OCI-LY7 (cell line): ENCODE measurements around the gene TSPAN13. TPM values are rescaled to one million over a fixed set of nuclear protein-coding genes. Genes with fewer than 3 reads are reported as not detected.

Source experiments
- BruUV-seq: library from RNA; stranded (reverse); fragments of 400-500 nt; replicated peaks from 2 replicates; lab custom pipeline; 2021; lab: Mats Ljungman, UMichigan
- CTCF ChIA-PET: fragments of 300-600 bp; sonication (Branson Sonifier 250); formaldehyde crosslinking; loops from one replicate; lab custom pipeline; 2022; ENCODE audit warnings: antibody characterized with exemption; ENCODE audit not compliant: unreplicated experiment; lab: Charles Lee
- POLR2A ChIA-PET: fragments of 300-600 bp; sonication (Branson Sonifier 250); formaldehyde crosslinking; loops from one replicate; lab custom pipeline; 2022; ENCODE audit warnings: antibody characterized with exemption; lab: Charles Lee
- DNase-seq: peaks from one replicate; pipeline ENCODE4 v3.0.0-alpha.2; 2015; ENCODE audit warnings: low spot score
- H2AFZ ChIP-seq: fragments of 200-600 bp; sonication (generic), shearing (Covaris generic); 2 replicates; pipeline ENCODE4 v1.6.1; 2014; ENCODE audit warnings: mild to moderate bottlenecking, antibody characterized with exemption, low read length, moderate library complexity
- H3K27ac ChIP-seq: fragments of 200-600 bp; sonication (generic); 2 replicates; pipeline ENCODE4 v1.5.1; 2014; ENCODE audit warnings: mixed run types, low read depth, mild to moderate bottlenecking, moderate library complexity, low read length, inconsistent platforms; ENCODE audit not compliant: poor library complexity, severe bottlenecking
- H3K36me3 ChIP-seq: fragments of 200-600 bp; sonication (generic); 2 replicates; pipeline ENCODE4 v1.6.1; 2014; ENCODE audit warnings: mild to moderate bottlenecking, antibody characterized with exemption, low read length, moderate library complexity, mixed read lengths; ENCODE audit not compliant: insufficient read depth
- H3K4me1 ChIP-seq: fragments of 200-600 bp; sonication (generic); 2 replicates; pipeline ENCODE4 v1.5.1; 2014; ENCODE audit warnings: mild to moderate bottlenecking, low read length; ENCODE audit not compliant: insufficient read depth, poor library complexity, severe bottlenecking
- H3K4me2 ChIP-seq: fragments of 200-600 bp; sonication (generic); 2 replicates; pipeline ENCODE4 v1.6.1; 2014; ENCODE audit warnings: mild to moderate bottlenecking, low read length
- H3K4me3 ChIP-seq: fragments of 200-600 bp; sonication (generic); 2 replicates; pipeline ENCODE4 v1.5.1; 2014; ENCODE audit warnings: mild to moderate bottlenecking, low read depth, low read length; ENCODE audit not compliant: poor library complexity, severe bottlenecking
- H3K79me2 ChIP-seq: fragments of 200-600 bp; sonication (generic); 2 replicates; pipeline ENCODE4 v1.6.1; 2016; ENCODE audit warnings: low read depth, mild to moderate bottlenecking, low read length, moderate library complexity, mixed read lengths; ENCODE audit not compliant: insufficient read depth
- H3K9me2 ChIP-seq: fragments of 200-600 bp; sonication (generic); 2 replicates; pipeline ENCODE4 v1.6.1; 2016; ENCODE audit warnings: mild to moderate bottlenecking, low read length, mixed read lengths; ENCODE audit not compliant: insufficient read depth
- H3K9me3 ChIP-seq: fragments of 200-600 bp; sonication (generic); 2 replicates; pipeline ENCODE4 v1.6.1; 2014; ENCODE audit warnings: mild to moderate bottlenecking, mixed run types, low read length, mixed read lengths
- H4K20me1 ChIP-seq: fragments of 200-600 bp; sonication (generic); 2 replicates; pipeline ENCODE4 v1.6.1; 2014; ENCODE audit warnings: mild to moderate bottlenecking, antibody characterized with exemption, low read length, moderate library complexity, mixed read lengths; ENCODE audit not compliant: insufficient read depth
- CTCF ChIP-seq: fragments of 200-600 bp; sonication (generic); conservative IDR thresholded peaks from 2 replicates; pipeline ENCODE4 v1.5.1; 2014; ENCODE audit warnings: mild to moderate bottlenecking, antibody characterized with exemption, low read length, moderate library complexity, mixed read lengths
- EZH2phosphoT487 ChIP-seq: fragments of 200-600 bp; sonication (generic); IDR thresholded peaks from 2 replicates; pipeline ENCODE4 v1.6.1; 2018; ENCODE audit warnings: low read depth, borderline replicate concordance, mild to moderate bottlenecking, mixed run types, antibody characterized with exemption, low read length, moderate library complexity, mixed read lengths
- intact Hi-C: fragments of 100-400 bp; cut with micrococcal nuclease; formaldehyde crosslinking; loops from one replicate; pipeline ENCODE4 v1.10.0; 2022; ENCODE audit not compliant: unreplicated experiment
- total RNA-seq, 2 experiments: library from RNA; depleted of rRNA in 1 of 2; stranded (reverse); fragments of >200 nt in 1 of 2; shearing (Covaris generic) in 1 of 2; gene quantifications; 2 replicates each; pipeline ENCODE4 v1.2.3, GENCODE V29; 2014 to 2022

TSPAN13 gene
- total RNA-seq, 2 experiments from 2014 or later = 5.0 to 12.2 TPM

DNA sequence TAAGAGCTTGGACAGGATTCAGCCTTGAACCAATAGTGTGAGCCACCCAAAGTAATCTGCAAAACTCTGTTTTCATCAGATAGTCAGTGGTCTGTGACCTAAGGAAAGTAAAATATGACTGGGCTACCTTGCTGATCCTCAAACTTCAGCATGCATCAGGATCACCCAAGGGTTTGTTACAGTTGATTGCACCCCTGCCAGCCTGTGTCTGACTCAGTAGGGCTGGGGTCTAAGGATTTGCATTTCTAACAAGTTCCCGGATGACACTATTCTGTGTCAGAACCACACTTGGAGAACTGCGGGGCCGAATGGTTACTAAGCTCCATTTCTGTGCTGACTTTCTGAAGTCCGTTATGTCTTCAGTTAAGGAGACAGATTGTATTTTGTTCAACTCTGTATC, 40.6 kb upstream of the TSPAN13 start:
- Histone ChIP-seq H3K9me2 (no peaks in the 10 kb centered on the region), H3K4me3 (no peak overlapping the region), H3K79me2 (no peaks in the 10 kb centered on the region), H2AFZ (no peak overlapping the region), H4K20me1 (no peaks in the 10 kb centered on the region), H3K9me3 (no peaks in the 10 kb centered on the region), H3K4me2 (no peak overlapping the region), H3K36me3 (peaks cover 24% of the 10 kb centered on the region), H3K27ac (no peak overlapping the region), H3K4me1 (no peaks in the 10 kb centered on the region)
- POLR2A ChIA-PET = interaction anchor here (0.7 kb wide), 1 partner anchor 24 kb away, joined by 3 read pairs; no protein-coding TSS in a partner anchor
- intact Hi-C loops = no loop called here
- DNase-seq = no peak
- BruUV-seq = no TSS peak
- CTCF ChIA-PET = no interaction called here
- TF ChIP-seq CTCF (no peak), EZH2phosphoT487 (no peak)

DNA sequence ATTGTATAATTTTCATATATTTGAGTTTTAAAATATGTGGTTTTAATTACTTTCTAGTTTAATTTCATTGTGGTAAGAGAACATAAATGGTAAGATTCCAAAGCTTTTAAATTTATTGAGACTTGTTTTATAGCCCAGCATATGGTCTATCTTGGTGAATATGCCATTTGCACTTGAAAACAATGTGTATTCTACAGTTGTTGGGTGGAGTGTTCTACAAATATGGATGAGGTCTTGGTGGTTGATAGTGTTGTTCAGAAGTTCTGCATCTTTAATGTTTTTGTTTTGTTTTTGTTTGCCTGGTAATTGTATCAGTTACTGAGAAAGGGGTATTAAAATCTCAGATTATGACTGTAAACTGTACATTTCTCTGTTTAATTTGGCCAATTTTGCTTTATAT, 37.6 kb upstream of the TSPAN13 start:
- no peak overlapping the region for H2AFZ ChIP-seq
- H3K4me2 ChIP-seq = no peak overlapping the region
- no peak overlapping the region for H3K27ac ChIP-seq
- peaks cover 7% of the 10 kb centered on the region; the same call in 1 of the 2 replicates for H3K36me3 ChIP-seq
- BruUV-seq = no TSS peak
- H3K4me3 ChIP-seq = no peak overlapping the region
- no peaks in the 10 kb centered on the region for H4K20me1 ChIP-seq
- H3K79me2 ChIP-seq = no peaks in the 10 kb centered on the region
- POLR2A ChIA-PET = interaction anchor here (0.7 kb wide), 1 partner anchor 1057 kb away, joined by 3 read pairs; no protein-coding TSS in a partner anchor
- CTCF ChIA-PET = no interaction called here
- H3K9me3 ChIP-seq = no peaks in the 10 kb centered on the region
- intact Hi-C loops = no loop called here
- H3K9me2 ChIP-seq = no peaks in the 10 kb centered on the region
- no peak for DNase-seq
- TF ChIP-seq CTCF (no peak), EZH2phosphoT487 (no peak)
- H3K4me1 ChIP-seq = no peaks in the 10 kb centered on the region

- intact Hi-C loops = no loop called here
- H3K4me3 ChIP-seq = no peak overlapping the region
- H3K27ac ChIP-seq = no peak overlapping the region
- no TSS peak for BruUV-seq
- no peaks in the 10 kb centered on the region for H4K20me1 ChIP-seq
- ChIA-PET POLR2A (interaction anchor here (0.5 to 1.0 kb wide), 4 partner anchors 8 to 451 kb away, joined by 3 to 4 read pairs (median 4); no protein-coding TSS in a partner anchor), CTCF (no interaction called here)
- no peak for DNase-seq
- TF ChIP-seq EZH2phosphoT487 (no peak), CTCF (no peak)
- no peaks in the 10 kb centered on the region for H3K9me2 ChIP-seq
- no peak overlapping the region for H3K4me2 ChIP-seq
- H3K36me3 ChIP-seq = peaks cover under 1% of the 10 kb centered on the region; the same call in 1 of the 2 replicates
- H3K9me3 ChIP-seq = no peaks in the 10 kb centered on the region
- no peaks in the 10 kb centered on the region for H3K4me1 ChIP-seq
- H2AFZ ChIP-seq = no peak overlapping the region
- no peaks in the 10 kb centered on the region for H3K79me2 ChIP-seq
Measured at GRCh38 chr7:16718111-16718656, 35.4 kb upstream of the TSPAN13 start.
